ENCODE results near the gene THSD4. TPM values are rescaled to one million over a fixed set of nuclear protein-coding genes. Genes with fewer than 3 reads are reported as not detected.

THSD4 gene
- total and polyA plus RNA-seq, 2 donors (not counting 1 experiment from before 2014, with no cell fraction given), result 43.1 to 95.5 TPM

GRCh38 chr15:71659730-71660067 lies 544.4 kb downstream of the THSD4 start:
- peak in 1 of 2 donors; percentile 38 for DNase-seq (ENCODE audit: low read depth in 2 of 2)

GRCh38 chr15:71660501-71660900 lies 545.2 kb downstream of the THSD4 start:
- H3K9ac ChIP-seq (ENCODE audit: insufficient read depth, low read length), result no peak overlapping the region
- H3K79me2 ChIP-seq (ENCODE audit: control insufficient read depth, insufficient read depth, low read length), result no peaks in the 10 kb centered on the region
- TF ChIP-seq EZH2 (IDR thresholded peaks at IDR 0.05; ENCODE audit: low read length, missing control alignments) (no peak), CTCF (conservative IDR thresholded peaks at IDR 0.05 in 1 of 2, IDR thresholded peaks at IDR 0.05 in 1 of 2; ENCODE audit: low read depth in 1 of 2, low read length in 2 of 2) (no peak)
- H3K4me2 ChIP-seq (ENCODE audit: extremely low read depth, insufficient read depth, low read length), result no peak overlapping the region
- no peaks in the 10 kb centered on the region for H3K4me1 ChIP-seq (ENCODE audit: control insufficient read depth, extremely low read depth, insufficient read depth, low read length)
- H4K20me1 ChIP-seq (ENCODE audit: control insufficient read depth, extremely low read depth, insufficient read depth, low read length), result no peaks in the 10 kb centered on the region
- no peak overlapping the region for H3K4me3 ChIP-seq (replicated peaks in 1 of 4; ENCODE audit: control extremely low read depth in 1 of 4, insufficient read depth in 1 of 4, low read depth in 3 of 4, low read length in 4 of 4)
- H3K27me3 ChIP-seq (ENCODE audit: control insufficient read depth, insufficient read depth, low read length), result no peaks in the 10 kb centered on the region
- no peaks in the 10 kb centered on the region for H3K36me3 ChIP-seq (ENCODE audit: control insufficient read depth, insufficient read depth, low read length)
- no peak overlapping the region for H2AFZ ChIP-seq (ENCODE audit: low read length)
- H3K9me3 ChIP-seq (ENCODE audit: control insufficient read depth, insufficient read depth, low read depth, low read length), result no peaks in the 10 kb centered on the region
- no peak overlapping the region for H3K27ac ChIP-seq (ENCODE audit: insufficient read depth, low read length)
- no peak for DNase-seq (ENCODE audit: low read depth in 2 of 2)

More at GRCh38 chr15:71659730-71660067, 544.4 kb downstream of the THSD4 start:
- Histone ChIP-seq H3K9me3 (ENCODE audit: control insufficient read depth, insufficient read depth, low read depth, low read length) (no peaks in the 10 kb centered on the region), H3K27ac (ENCODE audit: insufficient read depth, low read length) (no peak overlapping the region), H3K9ac (ENCODE audit: insufficient read depth, low read length) (no peak overlapping the region), H3K4me3 (replicated peaks in 1 of 4; ENCODE audit: control extremely low read depth in 1 of 4, insufficient read depth in 1 of 4, low read depth in 3 of 4, low read length in 4 of 4) (no peak overlapping the region), H3K4me1 (ENCODE audit: control insufficient read depth, extremely low read depth, insufficient read depth, low read length) (no peaks in the 10 kb centered on the region), H4K20me1 (ENCODE audit: control insufficient read depth, extremely low read depth, insufficient read depth, low read length) (no peaks in the 10 kb centered on the region), H3K4me2 (ENCODE audit: extremely low read depth, insufficient read depth, low read length) (no peak overlapping the region), H3K36me3 (ENCODE audit: control insufficient read depth, insufficient read depth, low read length) (no peaks in the 10 kb centered on the region), H3K79me2 (ENCODE audit: control insufficient read depth, insufficient read depth, low read length) (no peaks in the 10 kb centered on the region), H2AFZ (ENCODE audit: low read length) (no peak overlapping the region), H3K27me3 (ENCODE audit: control insufficient read depth, insufficient read depth, low read length) (no peaks in the 10 kb centered on the region)
- TF ChIP-seq CTCF (conservative IDR thresholded peaks at IDR 0.05 in 1 of 2, IDR thresholded peaks at IDR 0.05 in 1 of 2; ENCODE audit: low read depth in 1 of 2, low read length in 2 of 2) (no peak), EZH2 (IDR thresholded peaks at IDR 0.05; ENCODE audit: low read length, missing control alignments) (no peak)

GRCh38 chr15:71662306-71662705 lies 547.0 kb downstream of the THSD4 start:
- no peak overlapping the region for H2AFZ ChIP-seq (ENCODE audit: low read length)
- H3K4me2 ChIP-seq (ENCODE audit: extremely low read depth, insufficient read depth, low read length), result no peak overlapping the region
- H3K79me2 ChIP-seq (ENCODE audit: control insufficient read depth, insufficient read depth, low read length), result no peaks in the 10 kb centered on the region
- H3K9me3 ChIP-seq (ENCODE audit: control insufficient read depth, insufficient read depth, low read depth, low read length), result no peaks in the 10 kb centered on the region
- TF ChIP-seq EZH2 (IDR thresholded peaks at IDR 0.05; ENCODE audit: low read length, missing control alignments), result no peak
- TF ChIP-seq CTCF (conservative IDR thresholded peaks at IDR 0.05 in 1 of 2, IDR thresholded peaks at IDR 0.05 in 1 of 2; ENCODE audit: low read depth in 1 of 2, low read length in 2 of 2), result no peak
- H3K27ac ChIP-seq (ENCODE audit: insufficient read depth, low read length), result no peak overlapping the region
- H3K36me3 ChIP-seq (ENCODE audit: control insufficient read depth, insufficient read depth, low read length), result no peaks in the 10 kb centered on the region
- no peaks in the 10 kb centered on the region for H3K4me1 ChIP-seq (ENCODE audit: control insufficient read depth, extremely low read depth, insufficient read depth, low read length)
- no peaks in the 10 kb centered on the region for H4K20me1 ChIP-seq (ENCODE audit: control insufficient read depth, extremely low read depth, insufficient read depth, low read length)
- no peak overlapping the region for H3K4me3 ChIP-seq (replicated peaks in 1 of 4; ENCODE audit: control extremely low read depth in 1 of 4, insufficient read depth in 1 of 4, low read depth in 3 of 4, low read length in 4 of 4)
- DNase-seq (ENCODE audit: low read depth in 2 of 2), result no peak
- no peaks in the 10 kb centered on the region for H3K27me3 ChIP-seq (ENCODE audit: control insufficient read depth, insufficient read depth, low read length)
- H3K9ac ChIP-seq (ENCODE audit: insufficient read depth, low read length), result no peak overlapping the region

Data from fibroblast of lung (primary cell).